SH-SY5Y (cell line): ENCODE data around the gene CORO2B.

Source experiments
- GATA2 ChIP-seq: IDR thresholded peaks from 2 replicates; pipeline ENCODE4 v1.6.1; 2011; ENCODE audit warnings: mild to moderate bottlenecking, low read depth, low read length
- GATA3 ChIP-seq: IDR thresholded peaks from 2 replicates; pipeline ENCODE4 v1.6.1; 2011; ENCODE audit warnings: low read depth, mild to moderate bottlenecking, low read length, moderate library complexity

CORO2B gene

DNA sequence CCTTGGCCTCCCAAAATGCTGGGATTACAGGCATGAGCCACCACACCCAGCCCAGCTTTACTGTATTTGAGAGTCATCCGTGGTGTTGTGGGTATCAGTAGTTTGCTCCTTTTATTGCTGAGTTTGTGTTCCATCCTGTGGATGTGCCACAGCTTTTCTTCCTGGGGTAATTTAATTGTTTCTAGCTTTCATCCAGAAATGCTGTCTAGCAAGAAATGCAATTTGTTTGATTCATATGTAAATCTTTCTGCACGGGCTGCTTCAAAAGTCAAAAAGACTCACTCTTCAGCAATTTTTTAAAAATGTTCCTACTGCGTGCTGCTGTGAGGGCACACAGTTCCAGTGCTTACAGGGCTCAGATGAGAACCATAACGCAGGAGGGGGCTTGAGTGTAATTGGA is 47.1 kb downstream of the CORO2B start:
- TF ChIP-seq GATA3 = no peak
- no peak for TF ChIP-seq GATA2

- TF ChIP-seq GATA3 = no peak
- TF ChIP-seq GATA2 = no peak
Observed at GRCh38 chr15:68626283-68626682, 47.5 kb downstream of the CORO2B start.

GRCh38 chr15:68626739-68627138 is 47.9 kb downstream of the CORO2B start:
- TF ChIP-seq GATA3 (no peak), GATA2 (no peak)

DNA sequence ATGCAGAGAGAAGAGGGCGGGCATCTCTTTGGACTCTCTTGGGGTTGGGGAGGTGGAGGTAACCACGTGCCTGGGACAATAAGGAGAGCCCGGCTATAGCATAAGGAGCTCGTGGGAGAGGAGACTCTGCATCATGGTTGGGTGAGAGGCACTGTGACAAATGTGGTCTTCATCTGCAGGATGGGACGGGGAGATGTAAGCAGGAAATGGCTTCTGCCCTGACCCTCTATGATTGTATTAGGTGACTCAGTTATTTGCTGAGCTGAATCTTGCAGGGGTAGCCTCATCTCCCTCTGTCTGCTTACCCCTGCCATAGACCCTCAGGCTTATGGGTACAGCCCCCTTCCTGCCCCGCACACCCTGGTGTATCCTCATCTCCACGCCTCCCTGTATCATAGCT is 48.7 kb downstream of the CORO2B start:
- no peak for TF ChIP-seq GATA2
- TF ChIP-seq GATA3 = no peak

DNA sequence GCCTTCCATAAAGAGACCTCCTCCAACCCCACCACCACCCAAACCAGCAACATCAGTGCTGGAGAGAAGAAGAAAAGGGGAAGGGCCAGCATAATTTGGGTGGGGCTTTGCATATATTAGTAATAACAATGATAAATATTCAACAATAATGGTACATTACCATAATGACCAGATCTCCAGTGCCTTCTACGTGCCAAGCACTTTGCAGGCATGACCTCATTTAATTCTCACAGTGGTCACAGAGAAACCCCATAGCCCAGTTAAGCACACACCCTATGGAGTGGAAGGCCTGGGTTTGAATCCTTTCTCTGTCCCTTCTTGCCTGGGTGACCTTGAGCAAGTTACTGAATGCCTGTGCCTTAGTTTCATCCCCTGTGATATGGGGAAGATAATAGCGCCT is 49.2 kb downstream of the CORO2B start:
- no peak for TF ChIP-seq GATA2
- TF ChIP-seq GATA3 = no peak

DNA sequence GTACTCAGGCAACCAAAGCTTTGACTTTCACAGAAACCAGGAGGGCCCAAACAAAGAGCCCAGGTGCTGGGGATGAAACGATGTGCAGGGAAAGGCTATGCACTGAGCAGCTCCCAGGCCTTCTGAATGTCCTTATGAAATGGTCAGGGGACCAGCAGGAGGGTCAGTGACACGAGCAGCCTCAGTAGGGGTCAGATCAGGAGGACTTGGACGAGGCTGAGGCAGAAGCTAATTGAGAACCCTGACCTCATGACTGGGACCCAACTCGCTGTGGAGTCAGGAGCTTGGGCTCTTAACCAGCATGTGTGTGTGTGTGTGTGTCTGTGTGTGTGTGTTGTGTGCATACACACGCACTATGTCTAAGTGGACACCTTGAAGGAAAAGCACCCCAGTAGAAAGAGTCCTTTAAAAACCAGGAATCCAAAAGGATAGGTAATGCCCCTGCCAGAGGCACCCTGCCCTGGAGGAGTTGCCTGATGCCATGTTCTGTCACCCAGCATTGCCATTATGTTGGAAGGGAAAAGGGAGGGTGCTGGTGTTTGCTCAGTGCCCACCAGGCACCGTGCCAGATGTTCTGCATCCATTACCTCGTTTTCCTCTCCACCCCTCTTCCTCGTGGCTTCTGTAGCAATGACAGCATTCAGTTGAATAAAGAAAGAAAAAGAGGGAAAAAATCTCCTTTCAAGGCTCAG is 50.9 kb downstream of the CORO2B start:
- TF ChIP-seq GATA2 (no peak), GATA3 (no peak)

- TF ChIP-seq GATA2 (no peak), GATA3 (no peak)
Observed at GRCh38 chr15:68630211-68630555, 51.4 kb downstream of the CORO2B start.

- TF ChIP-seq GATA3 (no peak), GATA2 (no peak)
Observed at GRCh38 chr15:68630836-68631235, 52.0 kb downstream of the CORO2B start.

GRCh38 chr15:68631601-68632051 is 52.8 kb downstream of the CORO2B start:
- TF ChIP-seq GATA3 (no peak), GATA2 (no peak)

DNA sequence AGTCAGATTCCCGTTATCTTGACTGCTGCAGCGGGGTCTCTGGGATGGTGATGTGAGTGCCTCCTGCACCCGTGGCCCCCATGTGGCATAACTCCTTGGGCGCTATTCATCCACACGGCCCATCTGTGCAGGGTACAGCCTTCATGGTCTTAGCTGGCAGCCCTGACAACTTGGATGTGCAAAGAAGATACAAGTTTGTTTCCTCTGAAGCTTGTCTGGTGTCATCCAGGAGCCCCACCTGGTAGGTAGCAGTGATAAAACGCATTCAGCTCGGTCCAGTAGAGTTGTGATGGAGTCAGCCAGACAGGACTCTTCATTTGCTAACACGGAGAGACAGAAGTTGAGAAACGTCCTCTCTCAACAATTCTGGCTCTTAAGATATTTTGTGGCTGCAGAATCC is 53.3 kb downstream of the CORO2B start:
- TF ChIP-seq GATA2 = no peak
- TF ChIP-seq GATA3 = no peak

GRCh38 chr15:68633231-68634121 is 54.7 kb downstream of the CORO2B start:
- TF ChIP-seq GATA3 (no peak), GATA2 (peak; percentile 45)

- TF ChIP-seq GATA3 = no peak
Observed at GRCh38 chr15:68634122-68634482, 55.3 kb downstream of the CORO2B start.

DNA sequence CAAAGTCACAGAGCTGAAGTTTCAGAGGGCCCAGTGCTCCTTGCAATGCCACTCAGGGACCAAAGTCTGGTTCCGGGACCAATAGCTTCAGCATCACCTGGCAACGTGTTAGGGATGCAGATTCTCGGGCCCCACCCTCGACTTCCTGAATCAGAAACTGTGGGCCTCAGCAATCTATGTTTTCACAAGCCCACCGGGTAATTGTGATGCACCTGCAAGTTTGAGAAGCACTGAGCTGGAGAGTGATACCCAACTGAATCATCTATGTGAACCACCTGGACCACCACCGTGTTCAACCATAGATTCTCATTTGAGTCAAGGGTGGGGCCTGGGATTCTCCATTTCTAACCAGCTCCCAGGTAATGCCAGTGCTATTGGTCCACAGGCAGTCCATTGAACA is 55.7 kb downstream of the CORO2B start:
- TF ChIP-seq GATA3 = no peak
- no peak for TF ChIP-seq GATA2

DNA sequence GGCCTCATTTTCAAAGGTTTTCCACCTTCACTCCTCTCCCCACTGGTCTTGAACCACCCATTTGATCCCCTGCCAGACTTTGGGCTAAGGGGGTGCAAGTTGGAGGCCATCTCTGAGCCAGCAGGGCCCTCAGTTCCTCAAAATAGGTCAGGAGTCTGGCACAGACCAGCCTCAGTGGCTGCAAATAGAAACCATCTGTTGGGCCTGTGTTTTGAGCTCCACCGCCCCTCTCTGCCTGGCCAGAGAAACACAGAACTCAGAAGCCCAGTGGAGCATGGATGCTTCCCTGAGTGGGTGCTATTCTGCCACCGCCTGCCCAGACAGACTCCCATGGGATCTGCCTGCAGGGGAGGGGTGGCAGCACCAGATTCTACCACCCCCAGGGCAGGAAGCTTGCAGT is 56.3 kb downstream of the CORO2B start:
- TF ChIP-seq GATA2 = no peak
- TF ChIP-seq GATA3 = no peak

DNA sequence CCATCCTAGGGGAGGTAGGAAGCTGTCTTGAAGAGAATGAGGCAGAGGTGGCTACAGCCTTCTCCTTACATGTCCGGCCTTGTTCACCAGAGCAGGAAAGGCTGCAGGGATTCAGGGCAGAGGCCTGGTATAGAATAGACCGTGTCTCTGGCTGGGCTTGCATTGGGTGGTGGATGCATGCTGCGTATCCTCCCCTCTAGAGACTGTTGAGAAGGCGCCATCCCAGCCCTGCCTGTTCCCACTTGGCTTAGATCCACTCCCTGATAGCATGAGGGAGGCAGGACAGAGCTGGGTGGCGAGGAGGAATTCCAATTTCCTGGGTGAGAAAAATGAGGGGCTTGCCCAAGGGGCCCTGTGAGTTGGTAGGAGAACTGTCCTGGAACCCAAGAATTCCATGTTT is 57.5 kb downstream of the CORO2B start:
- peak; percentile 42; the same call in 1 of the 2 replicates for TF ChIP-seq GATA2
- no peak for TF ChIP-seq GATA3

- TF ChIP-seq GATA3 (no peak), GATA2 (no peak)
Observed at GRCh38 chr15:68637767-68638404, 59.1 kb downstream of the CORO2B start.

GRCh38 chr15:68638953-68639515 is 60.2 kb downstream of the CORO2B start:
- TF ChIP-seq GATA3 (no peak), GATA2 (no peak)
